GM19238 (cell line): ENCODE results near the gene APBB2.
"Not testable (repeated sequence)": the region's sequence is repeated elsewhere in the genome, so short reads cannot be mapped to it uniquely, and the experiment has no call there.

Experiments used
- DNase-seq: peaks from one replicate; pipeline ENCODE4 v3.0.0; 2011; ENCODE audit warnings: low spot score; ENCODE audit not compliant: insufficient read length

Gene APBB2

DNA sequence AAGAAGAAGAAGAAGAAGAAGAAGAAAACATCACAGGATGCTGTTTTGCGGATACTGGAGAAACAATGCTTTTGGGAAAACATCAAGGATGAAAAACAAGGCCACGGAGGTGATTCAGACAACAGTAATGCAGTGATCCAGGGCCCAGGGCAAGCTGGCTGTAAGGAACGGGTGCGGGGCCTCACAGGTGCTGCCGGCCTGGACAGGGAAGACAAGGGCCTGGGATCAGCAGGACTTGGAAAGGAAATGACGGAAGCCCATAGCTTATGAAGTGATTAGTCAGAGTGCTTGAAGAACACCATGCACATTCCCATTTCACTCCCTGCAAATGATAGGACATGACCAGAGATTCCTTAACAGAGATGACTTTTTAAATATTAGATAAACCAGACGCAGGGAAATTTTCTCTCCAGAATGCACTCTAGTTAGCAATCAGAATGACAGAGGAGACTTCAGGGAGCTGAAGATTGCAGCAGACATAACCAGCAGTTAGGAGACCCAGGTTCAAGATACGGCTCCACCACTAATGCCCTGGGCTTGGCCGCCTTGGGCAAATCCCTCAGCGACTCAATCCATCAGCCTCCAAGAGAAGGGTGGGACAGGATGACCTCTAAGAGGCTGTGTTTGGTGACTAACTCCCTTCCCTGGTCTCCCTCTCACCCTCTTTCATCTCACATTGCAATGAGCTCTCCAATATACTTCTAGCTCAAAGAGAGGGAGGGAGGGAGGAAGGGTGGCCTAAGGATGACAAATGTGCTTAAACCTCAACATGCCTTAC lies 54.1 kb downstream of the APBB2 start:
- no peak for DNase-seq

DNA sequence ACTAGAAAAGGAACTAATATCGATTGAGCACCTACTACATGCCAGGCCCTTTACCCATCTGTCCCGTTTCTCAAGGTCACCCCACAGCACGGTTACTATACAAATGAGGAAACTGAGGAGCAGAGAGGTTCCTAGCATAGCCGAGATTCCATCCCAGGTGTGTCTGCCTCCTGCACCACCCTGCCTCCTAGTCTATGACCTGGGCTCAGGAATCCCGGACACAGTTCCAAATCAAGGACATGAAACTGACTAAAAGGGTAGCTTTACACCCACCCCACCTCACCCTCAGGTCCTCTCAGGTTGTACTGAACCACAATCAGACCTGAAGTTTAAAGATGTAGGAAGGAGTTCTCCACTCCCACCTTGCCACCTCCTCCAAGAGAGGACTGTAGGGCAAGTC lies 55.6 kb downstream of the APBB2 start:
- no peak for DNase-seq

DNA sequence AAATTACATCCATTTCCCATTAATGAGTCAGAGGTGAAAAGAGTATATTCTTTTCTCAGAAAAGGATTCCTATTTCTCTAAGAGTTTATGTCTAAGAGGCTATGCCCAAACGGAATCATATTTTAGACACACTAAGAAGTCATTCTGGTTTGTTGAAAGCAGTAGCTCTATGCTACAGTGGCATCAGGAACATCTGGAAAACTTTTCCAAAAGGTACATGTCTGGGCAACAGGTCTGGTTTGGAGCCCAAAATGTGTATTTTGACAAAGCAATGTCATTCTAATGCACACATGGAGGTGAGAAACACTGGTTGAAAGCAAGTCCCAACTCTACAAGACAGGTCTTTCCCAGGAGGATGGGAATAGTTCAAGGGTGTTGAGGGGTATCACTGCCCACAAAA lies 56.1 kb downstream of the APBB2 start:
- DNase-seq: no peak

DNA sequence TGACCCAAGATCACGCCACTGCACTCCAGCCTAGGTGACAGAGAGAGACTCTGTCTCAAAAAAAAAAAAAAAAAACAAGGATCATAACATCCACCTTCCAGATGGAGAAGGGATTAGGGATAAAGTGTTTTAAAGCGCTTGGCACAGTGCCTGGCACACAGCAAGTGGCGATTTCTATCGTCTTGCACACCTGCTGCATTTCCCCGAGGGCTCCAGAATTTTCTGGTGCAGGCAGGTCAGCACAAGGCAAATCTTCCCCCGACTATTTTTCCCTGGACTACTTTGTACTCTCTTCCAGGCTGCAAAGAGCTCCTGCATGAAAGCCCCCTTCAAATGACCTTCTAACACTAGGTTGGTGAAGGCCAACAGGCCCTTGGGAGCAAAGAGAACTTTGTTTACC lies 57.3 kb downstream of the APBB2 start:
- DNase-seq: no peak

DNA sequence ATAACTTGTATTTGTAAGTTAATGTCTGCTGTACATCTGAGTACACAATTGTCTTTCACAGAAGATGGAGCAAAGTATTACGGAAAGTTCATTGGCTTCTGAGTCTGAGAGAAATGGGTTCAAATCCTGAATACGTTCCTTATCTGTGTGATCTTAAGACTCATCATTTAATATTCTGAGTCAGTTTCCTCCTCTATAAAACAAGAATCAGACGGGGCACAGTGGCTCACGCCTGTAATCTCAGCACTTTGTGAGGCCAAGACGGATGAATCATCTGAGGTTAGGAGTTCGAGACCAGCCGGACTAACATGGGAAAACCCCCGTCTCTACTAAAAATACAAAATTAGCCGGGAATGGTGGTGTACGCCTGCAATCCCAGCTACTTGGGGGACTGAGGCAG lies 57.8 kb downstream of the APBB2 start:
- DNase-seq: no peak

DNA sequence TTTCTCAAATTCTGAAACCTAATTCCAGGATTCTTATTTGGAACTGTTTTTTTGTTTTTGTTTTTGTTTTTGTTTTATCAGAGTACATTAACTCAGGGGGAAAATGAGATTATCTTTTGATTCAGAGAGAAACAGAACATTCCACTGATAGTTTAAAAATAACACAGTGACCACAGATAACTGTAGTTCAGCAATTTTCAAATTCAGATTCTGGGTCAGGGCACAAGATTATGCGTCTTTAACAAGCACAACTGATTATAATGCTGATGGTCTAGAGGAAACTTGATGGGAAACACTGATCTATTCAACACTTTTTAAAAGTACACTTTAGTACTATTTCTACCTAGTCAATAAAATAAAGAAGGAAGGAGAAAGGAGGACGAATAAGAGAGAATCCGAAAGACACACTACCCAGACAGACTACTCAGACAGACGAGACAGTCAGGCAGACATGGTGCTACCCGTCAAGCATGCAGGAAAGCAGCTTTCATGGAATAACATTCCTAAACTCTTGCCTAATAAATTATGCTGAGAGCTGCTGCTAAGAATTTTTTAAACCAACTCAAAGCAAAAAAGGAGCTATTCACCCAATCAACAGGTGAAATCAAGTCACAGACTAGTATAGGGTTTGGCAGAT lies 59.0 kb downstream of the APBB2 start:
- DNase-seq: no peak

DNA sequence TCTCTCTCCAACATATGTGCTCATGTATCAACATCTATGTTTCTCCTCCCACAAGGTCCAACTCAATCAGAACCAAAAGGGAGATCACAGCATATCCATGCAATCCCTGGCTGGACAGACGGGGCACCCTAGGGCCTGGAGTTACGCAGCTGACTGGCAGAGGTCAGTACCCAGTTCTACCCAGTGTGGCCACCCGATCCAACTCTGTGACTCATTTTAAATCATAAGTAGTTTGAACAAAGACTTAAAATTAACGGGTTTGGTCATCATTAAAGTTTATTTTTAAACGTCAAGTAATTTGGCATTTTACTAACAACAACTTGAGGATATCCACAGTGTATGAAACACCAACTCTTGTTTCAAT lies 59.5 kb downstream of the APBB2 start:
- no peak for DNase-seq

DNA sequence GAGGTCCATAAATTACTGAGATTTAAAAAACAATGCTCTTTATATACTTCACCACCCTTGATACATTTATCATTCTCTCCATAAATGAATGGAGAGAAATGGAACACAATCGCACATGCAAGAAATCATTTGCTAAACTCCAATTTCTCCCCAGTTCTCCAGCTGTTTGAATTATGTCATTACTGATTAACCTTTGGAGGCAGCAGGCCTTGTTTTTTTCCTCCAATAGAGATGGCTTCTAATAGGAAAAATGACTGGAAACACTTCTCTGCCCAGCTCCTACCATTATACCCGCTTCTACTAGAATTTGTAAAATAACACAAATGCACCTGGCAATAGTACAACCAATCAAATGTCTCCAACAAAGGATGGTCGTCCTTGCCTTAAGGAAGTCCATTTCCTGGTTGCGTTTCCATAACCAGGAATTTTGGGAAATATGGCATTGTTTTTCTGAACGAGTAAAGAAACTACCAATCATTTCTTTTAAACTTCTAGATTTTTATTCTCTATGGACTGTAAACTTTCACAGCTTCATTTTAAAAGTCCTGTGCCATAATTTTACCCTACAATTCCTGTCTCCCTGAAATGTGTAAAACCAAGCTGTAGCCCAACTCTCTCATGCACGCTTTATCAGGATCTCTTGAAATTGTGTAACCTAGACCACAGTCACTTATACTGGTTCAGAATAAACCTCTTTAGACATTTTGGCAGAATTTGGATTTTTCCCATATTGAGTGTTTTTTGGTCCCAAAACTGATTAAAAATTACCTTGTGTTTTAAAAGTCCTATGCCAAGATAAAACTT lies 60.1 kb downstream of the APBB2 start:
- no peak for DNase-seq

DNA sequence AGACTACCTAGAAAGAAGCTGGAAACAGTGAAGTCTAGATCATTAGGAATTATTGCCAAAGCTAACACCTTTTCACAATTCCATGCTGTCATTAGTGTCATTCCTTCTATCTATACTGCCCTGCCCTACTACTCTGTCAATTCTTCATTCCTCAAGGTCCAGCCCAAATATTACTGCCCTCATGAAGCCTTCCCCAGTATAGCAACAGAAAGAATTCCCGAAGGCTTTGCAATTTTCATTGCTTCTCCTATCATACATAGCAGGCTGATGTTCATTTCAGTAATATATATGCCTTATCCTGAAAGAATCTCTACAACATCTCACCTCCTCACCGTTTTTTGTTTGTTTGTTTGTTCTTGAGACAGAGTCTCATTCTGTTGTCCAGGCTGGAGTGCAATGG lies 63.9 kb downstream of the APBB2 start:
- no peak for DNase-seq

DNA sequence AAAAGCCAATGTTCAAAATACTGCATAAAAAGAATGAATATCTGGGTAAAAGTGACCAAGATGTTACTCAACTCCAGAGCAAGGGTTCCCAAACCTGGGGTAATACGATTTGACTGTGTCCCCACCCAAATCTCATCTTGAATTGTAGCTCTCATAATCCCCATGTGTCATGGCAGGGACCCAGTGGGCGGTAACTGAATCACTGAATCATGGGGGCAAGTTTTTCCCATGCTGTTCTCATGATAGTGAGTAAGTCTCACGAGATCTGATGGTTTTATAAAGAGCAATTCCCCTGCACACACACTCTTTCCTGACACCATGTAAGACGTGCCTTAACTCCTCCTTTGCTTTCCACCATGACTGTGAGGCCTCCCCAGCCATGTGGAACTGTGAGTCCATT lies 64.8 kb downstream of the APBB2 start:
- not testable (repeated sequence) for DNase-seq

DNA sequence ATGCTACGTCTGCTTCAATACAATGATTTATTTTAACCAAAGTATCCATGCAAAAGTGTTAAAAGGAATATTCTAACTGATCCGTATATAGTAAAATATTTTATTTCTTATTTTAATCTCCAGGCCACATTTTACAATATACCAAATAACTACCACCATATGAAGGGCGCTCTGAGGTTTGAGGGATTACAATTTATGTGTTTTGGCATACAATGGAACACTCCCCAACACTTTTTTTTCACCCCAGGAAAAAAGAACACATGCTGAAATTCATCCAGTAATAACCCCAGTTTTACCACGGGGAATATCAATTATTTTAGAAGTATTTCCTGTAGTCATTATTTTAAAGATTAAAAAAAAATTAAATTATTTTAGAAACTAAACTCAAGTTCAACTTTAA lies 65.4 kb downstream of the APBB2 start:
- no peak for DNase-seq

DNA sequence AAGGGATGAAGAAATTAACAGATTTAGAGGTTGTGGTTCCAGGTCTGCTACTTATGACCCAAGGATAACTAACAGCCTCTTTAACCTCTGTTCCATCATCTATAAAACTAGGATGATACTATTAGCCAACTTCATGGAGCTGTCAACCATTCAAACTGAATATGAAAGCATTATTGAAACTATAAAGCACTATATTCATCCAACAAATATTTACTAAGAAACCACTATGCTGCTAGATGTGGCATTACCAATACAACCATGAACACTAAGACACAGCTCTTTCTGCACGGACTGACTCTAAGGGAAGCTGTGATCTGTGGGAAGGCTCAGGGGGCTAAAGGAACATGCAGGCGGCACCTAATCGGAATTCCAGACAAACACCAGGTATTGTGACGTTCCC lies 66.0 kb downstream of the APBB2 start:
- no peak for DNase-seq

DNA sequence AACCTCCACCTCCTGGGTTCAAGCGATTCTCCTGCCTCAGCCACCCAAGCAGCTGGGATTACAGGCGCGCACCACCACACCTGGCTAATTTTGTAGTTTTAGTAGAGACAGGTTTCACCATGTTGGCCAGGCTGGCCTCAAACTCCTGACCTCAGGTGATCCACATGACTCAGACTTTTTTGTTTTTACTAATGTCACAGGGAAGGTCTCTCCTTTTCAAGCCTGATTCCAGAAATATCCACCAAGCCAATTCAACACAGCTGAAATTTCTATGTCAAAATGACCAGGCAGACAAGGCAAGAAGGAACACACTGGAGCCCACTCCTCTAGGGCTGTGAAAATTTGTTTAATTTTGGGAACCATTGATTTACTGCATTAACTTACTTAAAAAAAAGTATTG lies 66.8 kb downstream of the APBB2 start:
- not testable (repeated sequence) for DNase-seq

DNA sequence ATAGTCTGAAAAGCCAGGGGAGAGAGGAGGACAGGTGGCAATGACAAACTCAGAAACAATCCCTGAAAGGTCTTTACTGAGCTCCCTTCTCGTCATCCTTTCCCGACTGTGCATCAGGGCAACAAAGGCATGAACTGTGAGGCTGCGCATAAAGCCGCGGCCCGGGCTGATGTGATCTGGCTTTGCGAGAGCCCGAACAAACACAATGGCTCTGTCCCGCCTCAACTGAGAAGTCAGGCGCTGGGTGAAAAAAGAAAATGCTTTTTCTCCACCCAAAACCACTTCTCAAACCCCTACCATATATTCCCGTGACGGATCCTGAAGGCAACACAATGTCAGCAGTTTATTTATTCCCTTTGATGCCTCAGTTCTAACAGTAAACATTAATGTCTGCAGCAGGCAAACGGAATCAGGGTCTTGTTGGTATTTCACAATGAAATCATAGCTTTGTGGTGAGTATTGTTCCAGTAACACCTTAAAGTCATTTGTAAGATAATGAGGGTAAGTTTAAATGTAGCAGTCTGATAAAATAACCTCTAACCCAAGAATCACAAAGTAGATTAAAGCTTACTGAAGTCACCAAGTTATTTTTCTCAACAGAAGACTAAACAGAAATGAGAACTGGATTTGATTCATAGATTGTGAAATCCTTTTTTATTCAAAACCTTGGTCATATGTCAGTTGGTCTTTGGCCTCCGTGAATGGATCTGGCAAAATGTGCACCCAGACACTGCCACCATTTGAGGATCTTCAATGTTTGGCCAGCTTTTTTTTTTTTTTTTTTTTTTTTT lies 67.4 kb downstream of the APBB2 start:
- DNase-seq: no peak

DNA sequence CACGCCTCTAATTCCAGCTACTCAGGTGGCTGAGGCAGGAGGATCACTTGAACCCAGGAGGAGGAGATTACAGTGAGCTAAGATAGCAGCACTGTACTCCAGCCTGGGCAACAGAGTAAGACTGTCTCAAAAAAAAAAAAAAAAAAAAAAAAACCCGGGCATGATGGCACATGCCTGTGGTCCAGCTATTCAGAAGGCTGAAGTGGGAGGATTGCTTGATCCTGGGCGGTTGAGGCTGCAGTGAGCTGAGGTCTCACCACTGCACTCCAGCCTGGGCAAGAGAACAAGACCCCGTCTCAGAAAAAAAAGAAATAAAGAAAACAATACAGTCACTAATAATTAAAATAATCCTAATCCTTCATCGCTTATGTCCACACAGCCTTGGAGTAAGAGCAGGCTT lies 68.1 kb downstream of the APBB2 start:
- no peak for DNase-seq

DNA sequence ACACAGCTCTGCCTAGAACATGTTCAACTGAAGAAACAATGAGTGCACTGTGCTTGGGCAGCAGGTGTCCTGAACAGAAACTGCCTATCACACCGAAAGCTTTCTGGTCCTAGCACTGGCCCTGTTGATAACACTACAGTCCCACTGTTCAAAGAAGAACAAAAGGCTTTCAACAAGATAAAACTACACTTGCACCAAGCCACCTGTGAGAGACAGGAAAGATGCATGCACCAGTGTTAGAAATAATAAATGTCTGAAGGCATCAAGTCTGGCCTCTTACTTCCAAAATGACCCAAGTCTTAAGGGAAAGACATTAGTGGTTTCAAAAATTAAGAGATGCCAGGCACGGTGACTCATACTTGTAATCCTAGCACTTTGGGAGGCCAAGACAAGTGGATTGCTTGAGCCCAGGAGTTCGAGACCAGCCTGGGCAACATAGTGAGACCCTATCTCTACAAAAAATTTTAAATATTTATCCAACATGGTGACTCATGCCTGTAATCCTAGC lies 68.7 kb downstream of the APBB2 start:
- DNase-seq: no peak

DNA sequence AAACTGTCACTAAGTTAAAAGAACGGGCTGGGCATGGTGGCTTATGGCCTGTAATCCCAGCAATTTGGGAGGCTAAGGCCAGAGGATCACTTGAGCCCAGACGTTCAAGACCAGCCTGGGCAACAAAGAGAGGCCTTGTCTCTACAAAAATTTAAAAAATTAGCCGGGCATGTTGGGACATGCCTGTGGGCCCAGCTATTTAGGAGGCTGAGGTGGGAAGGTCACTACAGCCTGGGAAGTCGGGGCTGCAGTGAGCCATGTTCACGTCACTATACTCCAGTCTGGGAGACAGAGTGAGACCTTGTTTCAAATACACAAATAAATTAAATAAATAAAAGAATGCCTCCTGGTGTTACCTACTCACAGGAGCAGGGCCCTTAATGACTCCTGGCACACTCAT lies 69.5 kb downstream of the APBB2 start:
- DNase-seq: no peak

DNA sequence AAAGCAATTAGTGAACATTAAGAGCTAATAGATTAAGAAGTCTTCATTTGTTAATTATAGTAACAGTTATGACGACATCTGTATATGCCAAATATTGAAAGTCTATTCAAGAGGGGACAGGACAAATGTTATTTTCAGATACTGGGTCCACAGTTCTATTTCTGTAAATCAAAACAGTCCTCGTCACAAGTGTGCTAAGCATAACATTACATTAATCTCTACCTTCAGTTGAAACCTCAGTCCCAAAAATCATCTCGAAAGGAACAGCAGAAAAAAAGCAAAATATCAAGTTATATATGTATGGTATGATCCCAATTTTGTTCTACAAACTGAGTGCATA lies 70.3 kb downstream of the APBB2 start:
- DNase-seq: no peak

DNA sequence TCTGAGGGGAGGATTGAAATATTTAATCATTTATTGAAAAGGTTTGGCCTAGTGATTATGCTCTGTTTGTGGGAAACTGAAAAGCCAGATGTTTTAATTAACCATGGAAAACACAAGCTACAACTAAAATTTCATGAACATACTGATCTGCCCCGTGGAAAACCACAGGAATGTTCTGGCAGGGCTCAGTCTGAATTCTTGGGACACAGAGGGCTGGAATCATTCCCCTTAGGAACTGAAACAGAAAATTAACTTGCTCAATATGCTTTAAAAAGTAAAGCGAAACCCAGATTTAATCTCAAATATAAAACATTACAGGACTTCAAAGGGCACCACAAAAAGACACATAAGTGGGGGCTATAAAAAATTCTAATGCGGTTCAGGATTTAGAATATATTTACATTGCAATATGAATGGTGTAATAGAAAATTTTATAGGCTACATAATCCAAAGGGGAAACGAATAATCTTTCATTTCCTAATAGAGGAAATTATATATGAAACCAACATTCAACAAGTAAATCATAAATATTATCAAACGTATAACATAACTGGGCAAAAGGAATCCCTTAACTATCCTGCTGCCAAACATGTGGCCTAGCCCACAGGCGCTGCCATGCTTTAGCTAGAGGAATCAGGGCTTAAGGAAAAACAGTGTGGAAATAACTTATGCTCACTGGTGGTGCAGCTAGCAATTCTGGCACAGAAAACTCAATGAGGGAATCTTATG lies 70.9 kb downstream of the APBB2 start:
- DNase-seq: no peak

DNA sequence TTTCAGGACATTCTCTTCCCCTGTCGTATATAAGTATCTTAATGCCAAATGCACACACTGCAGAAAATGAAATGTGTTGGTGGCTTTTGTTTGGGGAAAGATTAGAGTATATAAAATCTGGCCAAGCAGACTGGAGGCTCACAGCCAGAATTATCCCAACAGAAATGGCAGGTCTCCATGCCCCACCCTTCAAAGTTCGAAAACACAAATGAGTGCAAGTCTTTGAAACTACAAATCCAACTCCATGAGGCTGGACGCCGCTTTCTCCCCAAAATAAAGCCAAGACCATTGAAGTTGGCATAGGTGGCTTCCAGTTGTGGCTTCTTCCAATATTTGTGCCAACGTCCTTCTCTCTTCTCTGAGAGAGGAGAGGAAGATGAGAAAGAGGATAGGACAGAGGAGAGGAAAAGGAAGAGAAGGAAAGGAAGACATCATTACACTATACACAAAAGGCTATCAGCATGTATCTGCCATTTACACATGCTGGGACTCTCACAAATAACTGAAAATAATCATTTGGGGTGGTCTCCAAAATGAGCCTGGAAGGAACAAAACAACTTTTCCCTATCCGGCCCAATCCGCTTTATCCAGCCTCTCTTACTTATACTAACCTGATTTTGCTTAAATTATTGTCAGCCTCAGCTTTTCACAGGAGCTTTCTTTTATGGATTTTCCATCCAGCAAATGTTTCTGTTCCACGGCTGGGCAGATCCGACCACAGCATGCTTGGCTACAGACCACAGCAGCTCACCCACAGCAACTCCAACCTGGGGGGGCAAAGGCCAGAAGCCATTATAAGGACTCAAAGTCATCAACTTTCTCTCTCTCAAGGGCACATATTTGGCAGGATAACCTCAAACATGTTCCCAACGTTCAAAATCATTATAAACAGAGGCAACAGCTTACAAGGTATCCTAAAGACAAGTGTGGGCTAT lies 71.7 kb downstream of the APBB2 start:
- DNase-seq: no peak
